Measurements from ENCODE around the gene KPNB1.

The KPNB1 gene

DNA sequence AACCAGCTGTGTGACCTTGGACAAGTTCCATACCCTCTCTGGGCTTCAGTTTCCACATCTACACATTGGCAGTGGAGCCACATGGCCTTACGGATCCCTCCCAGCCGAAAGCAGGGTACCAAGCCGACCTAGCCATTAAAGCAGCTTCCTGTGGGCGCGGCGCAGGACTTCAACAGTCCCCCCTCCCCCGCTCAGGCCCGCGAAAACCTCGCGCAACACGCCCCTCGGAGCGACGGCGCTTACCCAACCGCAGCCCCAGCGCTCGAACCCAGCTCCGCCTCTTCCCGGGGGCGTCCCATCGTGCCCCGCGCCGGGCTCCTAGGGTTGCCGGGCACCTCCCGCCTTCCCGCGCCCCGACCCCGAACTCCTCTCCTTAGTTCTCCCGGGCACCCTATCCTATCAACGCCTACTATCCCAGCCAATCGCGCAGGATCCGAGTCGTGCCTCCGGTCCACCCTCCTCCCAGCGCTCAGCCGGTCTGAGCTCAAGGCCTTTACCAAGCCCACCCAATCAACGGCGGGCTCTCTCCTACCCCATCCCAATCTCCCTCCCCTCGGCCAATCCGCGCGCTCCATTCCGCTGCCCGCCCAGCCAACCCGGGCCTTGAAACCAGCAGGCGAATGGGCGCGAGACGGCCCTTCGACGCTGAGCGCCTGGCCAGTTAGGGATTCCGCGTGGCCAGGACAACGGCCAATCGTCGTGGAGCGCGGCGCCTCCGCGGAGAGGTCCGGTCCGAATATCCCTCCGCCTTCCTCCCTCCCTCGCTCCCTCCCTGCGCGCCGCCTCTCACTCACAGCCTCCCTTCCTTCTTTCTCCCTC is at the start of gene KPNB1:
Gene KPNB1 (plus strand): TSS at position 767 of the 819 bp plus-strand sequence. CDS start 326 bp downstream, outside the sequence.
- peak; percentile 97 for DNase-seq (ENCODE audit: low read depth)

DNA sequence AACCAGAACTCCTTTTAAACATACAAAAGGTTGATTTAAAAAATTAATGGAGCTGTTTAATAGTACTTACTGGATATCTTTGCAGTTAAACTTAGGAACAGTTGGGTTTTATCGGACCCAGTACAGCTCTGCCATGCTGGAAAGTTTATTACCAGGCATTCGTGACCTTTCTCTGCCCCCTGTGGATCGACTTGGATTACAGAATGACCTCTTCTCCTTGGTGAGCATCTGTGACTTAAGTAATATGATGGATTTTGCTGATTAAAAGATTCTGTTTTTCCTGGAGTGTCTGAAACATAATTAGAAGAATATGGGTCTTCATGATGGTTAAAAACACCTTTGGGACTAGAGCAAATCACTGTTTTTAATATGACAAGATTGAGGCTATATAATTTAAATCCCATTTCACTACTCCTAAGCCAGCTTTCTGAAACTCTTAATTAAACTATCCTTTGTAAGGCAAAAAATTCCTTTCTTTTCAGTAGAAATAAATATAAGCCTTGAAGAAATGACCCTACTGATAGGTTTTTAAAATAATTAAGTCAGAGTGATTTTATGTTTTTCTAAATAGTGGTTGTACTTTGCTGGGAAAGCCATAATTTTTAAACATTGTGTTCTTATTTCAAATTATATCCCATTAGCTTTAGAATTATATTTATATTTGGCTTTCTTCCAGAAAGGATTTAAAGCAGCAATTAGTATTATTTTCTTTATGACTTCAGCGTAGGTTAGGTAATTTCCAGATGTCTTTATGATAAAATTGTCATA is 45.7 kb upstream of the KPNB1 start:
- no peak for DNase-seq (ENCODE audit: low read depth)

DNA sequence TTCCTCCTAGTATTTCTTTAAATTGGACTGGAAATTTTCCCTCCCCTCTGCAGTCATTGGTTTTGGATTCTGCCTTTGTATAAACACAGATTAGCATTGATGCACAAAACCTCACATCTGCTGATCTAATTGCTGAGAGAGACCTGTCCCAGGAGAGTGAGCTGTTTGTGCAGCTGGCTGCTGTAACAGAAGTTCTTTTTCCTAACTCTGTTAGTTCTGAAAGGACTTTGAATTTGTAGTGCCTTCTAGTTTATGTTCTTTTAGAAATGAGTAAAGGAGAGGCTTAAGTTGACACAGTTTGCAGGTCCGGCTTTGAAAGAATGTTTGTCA is 45.2 kb upstream of the KPNB1 start:
- no peak for DNase-seq (ENCODE audit: low read depth)

GRCh38 chr17:47605011-47605410 is 44.7 kb upstream of the KPNB1 start:
- DNase-seq (ENCODE audit: low read depth), result no peak

- DNase-seq (ENCODE audit: low read depth), result no peak
Measured at GRCh38 chr17:47607481-47607880, 42.2 kb upstream of the KPNB1 start.

GRCh38 chr17:47611372-47612350 is 38.1 kb upstream of the KPNB1 start:
- no peak for DNase-seq (ENCODE audit: low read depth)

- DNase-seq (ENCODE audit: low read depth), result no peak
Measured at GRCh38 chr17:47615766-47616424, 33.8 kb upstream of the KPNB1 start.

DNA sequence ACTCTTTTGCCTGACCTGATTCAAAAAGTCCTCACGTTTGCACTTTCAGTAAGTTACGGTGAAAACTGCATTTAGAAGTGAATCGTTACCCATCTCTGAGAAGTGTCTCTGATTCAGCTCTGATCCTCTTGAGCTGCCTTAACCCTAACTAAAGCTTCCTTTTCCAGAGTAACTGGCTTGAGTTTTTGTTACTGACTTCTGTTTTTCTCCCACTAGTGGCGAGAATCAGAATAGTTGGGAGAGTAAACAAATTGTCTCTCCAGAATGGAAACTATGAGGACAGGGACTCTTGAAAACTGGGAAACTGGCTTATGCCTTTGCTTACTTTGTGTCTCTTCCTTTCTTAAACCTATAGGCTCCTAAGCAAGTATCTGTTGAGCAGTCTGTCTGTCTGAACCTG is 31.3 kb upstream of the KPNB1 start:
- no peak for DNase-seq (ENCODE audit: low read depth)

DNA sequence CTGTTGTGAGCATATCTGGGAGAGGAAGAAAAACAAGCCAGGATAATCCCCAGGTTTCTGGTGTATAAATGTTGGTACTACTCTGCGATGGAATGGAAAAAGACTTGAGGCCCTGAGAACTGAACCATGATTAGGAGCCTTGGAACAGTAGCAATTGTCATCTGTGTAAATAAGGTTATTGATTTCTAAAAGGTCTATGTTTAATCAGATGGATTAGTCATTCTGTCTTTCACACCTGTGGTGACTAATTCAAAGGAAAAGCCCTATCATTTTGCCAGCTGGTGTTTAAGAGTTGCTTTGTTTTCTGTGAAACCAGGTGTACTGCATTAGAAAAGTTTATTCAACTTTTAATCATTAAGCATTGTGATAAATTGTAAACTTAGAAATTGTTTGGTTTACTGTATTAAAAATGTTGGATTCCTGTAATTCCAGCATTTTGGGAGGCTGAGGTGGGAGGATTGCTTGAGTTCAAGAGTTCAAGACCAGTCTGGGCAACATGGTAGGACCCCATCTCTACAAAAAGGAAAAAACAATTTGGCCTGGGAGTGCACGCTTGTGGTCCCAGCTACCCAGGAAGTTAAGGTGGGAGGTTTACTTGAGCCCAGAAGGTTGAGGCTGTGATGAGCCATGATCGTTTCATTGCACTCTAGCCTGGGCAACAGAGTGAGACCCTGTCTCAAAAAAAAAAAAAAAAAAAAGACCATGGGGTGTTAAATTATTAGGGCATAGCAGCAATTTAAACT is 29.0 kb upstream of the KPNB1 start:
- DNase-seq (ENCODE audit: low read depth), result no peak

GRCh38 chr17:47621293-47622179 is 28.2 kb upstream of the KPNB1 start:
- no peak for DNase-seq (ENCODE audit: low read depth)

- DNase-seq (ENCODE audit: low read depth), result no peak
Measured at GRCh38 chr17:47622180-47622549, 27.6 kb upstream of the KPNB1 start.

- DNase-seq (ENCODE audit: low read depth), result no peak
Measured at GRCh38 chr17:47624727-47625068, 25.0 kb upstream of the KPNB1 start.

DNA sequence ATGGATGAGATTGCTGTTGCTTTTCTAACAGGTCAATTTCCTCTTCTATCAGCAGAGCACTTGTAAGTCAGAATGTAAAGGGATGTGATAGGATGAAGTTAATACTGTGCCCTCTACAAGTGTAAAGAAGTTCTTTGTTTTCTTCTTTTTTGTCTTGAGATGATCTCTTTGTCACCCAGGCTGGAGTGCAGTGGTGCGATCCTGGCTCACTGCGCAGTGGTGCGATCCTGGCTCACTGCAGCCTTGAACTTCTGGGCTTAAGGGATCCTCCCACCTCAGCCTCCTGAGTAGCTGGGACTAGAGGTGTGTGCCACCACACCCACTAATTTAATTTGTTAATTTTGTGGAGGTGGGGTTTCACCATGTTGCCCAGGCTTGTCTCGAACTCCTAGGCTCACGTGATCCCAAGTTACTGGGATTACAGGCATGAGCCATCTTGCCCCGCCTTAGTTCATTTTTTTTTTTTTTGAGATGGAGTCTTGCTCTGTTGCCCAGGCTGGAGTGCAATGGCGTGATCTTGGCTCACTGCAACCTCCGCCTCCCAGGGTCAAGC is 21.6 kb upstream of the KPNB1 start:
- DNase-seq (ENCODE audit: low read depth), result no peak

- no peak for DNase-seq (ENCODE audit: low read depth)
Measured at GRCh38 chr17:47629826-47630225, 19.9 kb upstream of the KPNB1 start.

GRCh38 chr17:47630614-47631013 is 19.1 kb upstream of the KPNB1 start:
- no peak for DNase-seq (ENCODE audit: low read depth)

DNA sequence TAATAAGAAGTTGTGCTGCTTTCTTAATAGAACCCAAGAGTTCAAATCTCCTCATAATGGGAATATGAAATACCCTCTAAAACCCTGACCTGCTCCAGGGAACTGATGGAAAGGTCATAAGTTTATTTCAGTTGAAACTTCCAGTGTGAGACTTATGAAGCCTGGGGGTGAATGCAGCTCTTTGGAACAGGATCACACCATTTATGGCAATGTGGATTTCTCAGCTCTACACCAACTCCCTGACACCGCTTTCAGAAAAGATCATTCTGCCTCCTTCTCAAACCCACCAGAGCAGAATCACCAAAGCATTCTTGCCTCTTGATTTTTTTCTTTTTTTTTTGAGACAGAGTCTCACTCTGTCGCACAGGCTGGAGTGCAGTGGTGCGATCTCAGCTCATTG is 16.7 kb upstream of the KPNB1 start:
- no peak for DNase-seq (ENCODE audit: low read depth)

DNA sequence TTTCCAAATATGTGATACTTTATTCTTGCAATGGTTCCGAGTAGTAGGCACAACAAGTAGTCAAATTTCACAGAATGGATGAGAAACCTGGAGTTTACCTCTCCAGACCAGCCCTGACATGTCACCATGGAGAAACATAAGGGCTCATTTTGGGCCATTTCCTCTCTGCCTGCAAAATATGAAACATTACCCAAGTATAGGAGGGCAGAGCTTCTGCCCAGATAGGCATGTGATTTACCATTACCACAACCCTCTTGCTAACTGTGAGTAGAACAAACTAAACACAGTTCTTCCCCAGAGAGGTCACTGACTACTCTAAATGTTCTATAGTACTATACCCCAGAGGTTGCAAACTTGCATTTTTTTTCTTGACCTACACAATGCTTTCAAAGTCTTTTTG is 15.7 kb upstream of the KPNB1 start:
- no peak for DNase-seq (ENCODE audit: low read depth)

DNA sequence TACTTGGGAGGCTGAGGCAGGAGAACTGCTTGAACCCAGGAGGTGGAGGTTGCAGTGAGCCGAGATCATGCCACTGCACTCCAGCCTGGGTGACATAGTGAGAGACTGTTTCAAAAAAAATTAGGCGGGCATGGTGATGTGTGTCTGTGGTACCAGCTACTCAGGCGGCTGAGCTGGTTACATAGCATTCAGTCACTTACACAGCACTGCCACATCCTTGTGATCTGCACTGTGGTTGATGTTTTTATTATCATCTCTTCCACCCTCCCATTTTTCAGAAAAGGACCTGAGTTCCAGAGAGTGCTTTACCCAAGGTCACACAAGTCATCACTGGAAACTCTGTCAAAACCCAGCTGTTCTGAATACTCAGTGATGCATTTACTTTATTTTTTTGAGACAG is 14.8 kb upstream of the KPNB1 start:
- DNase-seq (ENCODE audit: low read depth), result no peak

- DNase-seq (ENCODE audit: low read depth), result no peak
Measured at GRCh38 chr17:47635734-47636133, 14.0 kb upstream of the KPNB1 start.
